ENCODE measurements around the gene CHGA. TPM values are rescaled to one million over a fixed set of nuclear protein-coding genes. Genes with fewer than 3 reads are reported as not detected.

Gene CHGA
- total and polyA plus RNA-seq, 10 of the 15 experiments (the other 5 are each of a cell fraction or from before 2014, with no cell fraction given), result 0.11 to 0.23 TPM; not detected in 8

- Histone ChIP-seq H3K4me3 (no peak overlapping the region), H4K20me1 (ENCODE audit: control insufficient read depth, insufficient read depth) (no peaks in the 10 kb centered on the region), H3K4me1 (ENCODE audit: control insufficient read depth, insufficient read depth, low read length) (no peaks in the 10 kb centered on the region), H3K36me3 (ENCODE audit: control insufficient read depth in 2 of 2, insufficient read depth in 2 of 2, low read length in 1 of 2) (no peaks in the 10 kb centered on the region), H3K9me3 (replicated peaks; ENCODE audit: control insufficient read depth, insufficient read depth, low read length) (no peaks in the 10 kb centered on the region), H3K27ac (ENCODE audit: control insufficient read depth, insufficient read depth) (no peak overlapping the region), H3K4me2 (ENCODE audit: control insufficient read depth, insufficient read depth) (no peak overlapping the region), H3K9ac (ENCODE audit: control insufficient read depth, insufficient read depth, low read length) (no peak overlapping the region), H2AFZ (ENCODE audit: control insufficient read depth, low read depth, low read length) (no peak overlapping the region), H3K27me3 (replicated peaks in 1 of 2; ENCODE audit: control insufficient read depth in 2 of 2, insufficient read depth in 2 of 2, low read length in 1 of 2) (peaks cover 0 to 1% of the 10 kb centered on the region in 2 experiments; a peak in 3 of 4 replicates), H3K79me2 (ENCODE audit: control insufficient read depth, insufficient read depth, low read length) (no peaks in the 10 kb centered on the region)
- no TSS peak for BruUV-seq (replicated peaks)
- intact Hi-C loops (cut with micrococcal nuclease; ENCODE audit: unreplicated experiment), result no loop called here
- ChIA-PET SMC1A (ENCODE audit: uncharacterized antibody, unreplicated experiment) (no interaction called here), POLR2A (no interaction called here), RAD21 (ENCODE audit: unreplicated experiment) (interaction anchor here (0.8 kb wide), 1 partner anchor 247 kb away, joined by 3 read pairs; no protein-coding TSS in a partner anchor), CTCF (no interaction called here)
- WGBS (ENCODE audit: insufficient coverage, insufficient replicate concordance, low lambda C conversion rate, missing lambda C conversion rate), result 25% methylated on average over 8 of the region's 8 CpGs
- in situ Hi-C loops (cut with MboI), result no loop called here
- FAIRE-seq (no peak), ATAC-seq (no peak), DNase-seq (ENCODE audit: low read depth, low spot score) (no peak)
- TF ChIP-seq PML (IDR thresholded peaks at IDR 0.05; ENCODE audit: low read length) (no peak), MEF2A (IDR thresholded peaks at IDR 0.05; ENCODE audit: insufficient read depth, low read depth, low read length) (no peak), YBX1 (IDR thresholded peaks at IDR 0.05) (no peak), KLF5 (IDR thresholded peaks at IDR 0.05; ENCODE audit: partially characterized antibody) (no peak), CUX1 (IDR thresholded peaks at IDR 0.05; ENCODE audit: insufficient replicate concordance, low read depth, low read length) (no peak), WRNIP1 (IDR thresholded peaks at IDR 0.05; ENCODE audit: borderline replicate concordance, low read depth, low read length) (no peak), HSF1 (IDR thresholded peaks at IDR 0.05; ENCODE audit: low read depth, low read length) (no peak), CTCF (IDR thresholded peaks at IDR 0.05 in 2 of 3, conservative IDR thresholded peaks at IDR 0.05 in 1 of 3; ENCODE audit: control insufficient read depth in 2 of 3, extremely low read depth in 1 of 3, insufficient read depth in 1 of 3, low read depth in 3 of 3, low read length in 3 of 3) (no peak)
Observed at GRCh38 chr14:92885279-92886061, 37.5 kb upstream of the CHGA start.

Data from GM12878 (cell line).